IMR-90 (cell line): ENCODE data around the gene REPS2. TPM values are rescaled to one million over a fixed set of nuclear protein-coding genes. Genes with fewer than 3 reads are reported as not detected.

Experiments
- ATAC-seq: fragments of 200-7000 bp; cut with Tn5 transposase; 2 replicates; pipeline ENCODE4 v1.9.1; 2020; ENCODE audit warnings: low read depth, mild to moderate bottlenecking, moderate library complexity
- BruUV-seq: library from RNA; stranded (reverse); fragments of 400-500 nt; replicated peaks from 2 replicates; lab custom pipeline; 2021; lab: Mats Ljungman, UMichigan
- CTCF ChIA-PET: fragments of 300-600 bp; formaldehyde crosslinking; extraction: SDS; loops from one replicate; lab custom pipeline; 2021; ENCODE audit warnings: antibody characterized with exemption; lab: Yijun Ruan, JAX
- POLR2A ChIA-PET: fragments of 300-600 bp; sonication (Branson Sonifier 250); formaldehyde crosslinking; loops from one replicate; lab custom pipeline; 2022; ENCODE audit warnings: antibody characterized with exemption; ENCODE audit not compliant: unreplicated experiment; lab: Charles Lee
- DNase-seq: peaks from one replicate; pipeline ENCODE4 v3.0.0; 2013
- H2AFZ ChIP-seq: replicated peaks from 2 replicates; pipeline ENCODE3; 2013; ENCODE audit warnings: low read length, mild to moderate bottlenecking; ENCODE audit not compliant: poor library complexity
- H2AK5ac ChIP-seq: 2 replicates; pipeline ENCODE4 v1.6.1; 2013; ENCODE audit warnings: low read depth, low read length, inconsistent platforms
- H2AK9ac ChIP-seq: replicated peaks from 2 replicates; pipeline ENCODE3; 2013; ENCODE audit warnings: mild to moderate bottlenecking, low read depth, low read length, moderate library complexity; ENCODE audit not compliant: poor library complexity
- H2BK120ac ChIP-seq: 2 replicates; pipeline ENCODE4 v1.6.1; 2013; ENCODE audit warnings: low read depth, low read length, inconsistent platforms
- H2BK15ac ChIP-seq: 3 replicates; pipeline ENCODE4 v1.6.1; 2013; ENCODE audit warnings: low read depth, low read length, inconsistent platforms
- H2BK20ac ChIP-seq: 2 replicates; pipeline ENCODE4 v1.6.1; 2013; ENCODE audit warnings: low read depth, mild to moderate bottlenecking, inconsistent platforms, low read length, moderate library complexity
- H2BK5ac ChIP-seq: 2 replicates; pipeline ENCODE4 v1.6.1; 2013; ENCODE audit warnings: mild to moderate bottlenecking, low read depth, low read length, inconsistent platforms; ENCODE audit not compliant: poor library complexity, severe bottlenecking
- H3K14ac ChIP-seq: replicated peaks from 2 replicates; pipeline ENCODE4 v1.6.1; 2013; ENCODE audit warnings: low read depth, low read length, inconsistent platforms
- H3K18ac ChIP-seq: 2 replicates; pipeline ENCODE4 v1.6.1; 2013; ENCODE audit warnings: low read depth, low read length, control low read depth
- H3K23ac ChIP-seq: 2 replicates; pipeline ENCODE4 v1.6.1; 2013; ENCODE audit warnings: low read depth, low read length, inconsistent platforms
- H3K27ac ChIP-seq: 2 replicates; pipeline ENCODE4 v1.5.1; 2013; ENCODE audit warnings: mild to moderate bottlenecking, control low read depth, low read length; ENCODE audit not compliant: insufficient read depth
- H3K27me3 ChIP-seq: 2 replicates; pipeline ENCODE4 v1.6.1; 2013; ENCODE audit warnings: low read length; ENCODE audit not compliant: control insufficient read depth, insufficient read depth
- H3K36me3 ChIP-seq: 2 replicates; pipeline ENCODE4 v1.6.1; 2013; ENCODE audit warnings: low read length, mixed read lengths; ENCODE audit not compliant: control insufficient read depth, insufficient read depth
- H3K4ac ChIP-seq: 2 replicates; pipeline ENCODE4 v1.6.1; 2013; ENCODE audit warnings: low read depth, low read length, inconsistent platforms
- H3K4me1 ChIP-seq: 2 replicates; pipeline ENCODE4 v1.6.1; 2013; ENCODE audit warnings: low read length, mixed read lengths; ENCODE audit not compliant: control insufficient read depth, insufficient read depth
- H3K4me2 ChIP-seq: 2 replicates; pipeline ENCODE4 v1.6.1; 2013; ENCODE audit warnings: low read depth, mild to moderate bottlenecking, control low read depth, low read length, moderate library complexity
- H3K4me3 ChIP-seq: 2 replicates; pipeline ENCODE4 v1.5.1; 2013; ENCODE audit warnings: low read depth, mild to moderate bottlenecking, control low read depth, low read length, moderate library complexity; ENCODE audit not compliant: insufficient read depth
- H3K56ac ChIP-seq: 2 replicates; pipeline ENCODE4 v1.6.1; 2013; ENCODE audit warnings: low read length, inconsistent platforms; ENCODE audit not compliant: insufficient read depth; ENCODE audit errors: extremely low read depth
- H3K79me1 ChIP-seq, 2 experiments: 2 replicates each; pipeline ENCODE4 v1.6.1; 2013; ENCODE audit warnings: low read length in 2 of 2, inconsistent platforms in 1 of 2, low read depth in 1 of 2
- H3K9ac ChIP-seq: 2 replicates; pipeline ENCODE4 v1.6.1; 2013; ENCODE audit warnings: low read depth, low read length, control low read depth
- H3K9me1 ChIP-seq: 2 replicates; pipeline ENCODE4 v1.6.1; 2013; ENCODE audit warnings: low read length, inconsistent platforms; ENCODE audit not compliant: insufficient read depth
- H3K9me3 ChIP-seq: 2 replicates; pipeline ENCODE4 v1.6.1; 2013; ENCODE audit warnings: low read length; ENCODE audit not compliant: control insufficient read depth, insufficient read depth
- H4K20me1 ChIP-seq: 2 replicates; pipeline ENCODE4 v1.6.1; 2013; ENCODE audit warnings: low read length, inconsistent platforms; ENCODE audit not compliant: insufficient read depth
- H4K5ac ChIP-seq: 2 replicates; pipeline ENCODE4 v1.6.1; 2013; ENCODE audit warnings: mild to moderate bottlenecking, low read depth, low read length, control low read depth
- H4K8ac ChIP-seq, 2 experiments: 2 replicates each; pipeline ENCODE4 v1.6.1; 2013; ENCODE audit warnings: low read depth in 2 of 2, low read length in 2 of 2, control low read depth in 1 of 2, inconsistent platforms in 1 of 2
- H4K91ac ChIP-seq: 2 replicates; pipeline ENCODE4 v1.6.1; 2013; ENCODE audit warnings: low read depth, low read length, inconsistent platforms; ENCODE audit not compliant: insufficient read depth
- CHD1 ChIP-seq: IDR thresholded peaks from 2 replicates; pipeline ENCODE4 v1.6.1; 2012; ENCODE audit warnings: low read depth, low read length, improper control_type of control experiment
- CTCF ChIP-seq: conservative IDR thresholded peaks from 2 replicates; pipeline ENCODE4 v1.5.1; 2012; ENCODE audit warnings: mild to moderate bottlenecking, low read depth, low read length, improper control_type of control experiment
- ELK1 ChIP-seq: fragments of 150-350 bp; IDR thresholded peaks from 2 replicates; pipeline ENCODE4 v1.6.1; 2016; ENCODE audit warnings: low read depth, mild to moderate bottlenecking, low read length, moderate library complexity, borderline replicate concordance
- MAFK ChIP-seq: IDR thresholded peaks from 2 replicates; pipeline ENCODE4 v1.6.1; 2012; ENCODE audit warnings: low read depth, low read length, improper control_type of control experiment
- MXI1 ChIP-seq: IDR thresholded peaks from 2 replicates; pipeline ENCODE4 v1.6.1; 2012; ENCODE audit warnings: low read depth, mild to moderate bottlenecking, low read length, moderate library complexity, borderline replicate concordance
- NFE2L2 ChIP-seq: fragments of 150-350 bp; IDR thresholded peaks from 2 replicates; pipeline ENCODE4 v1.6.1; 2016; ENCODE audit warnings: low read depth, mild to moderate bottlenecking, low read length
- POLR2A ChIP-seq: IDR thresholded peaks from 2 replicates; pipeline ENCODE4 v1.6.1; 2012; ENCODE audit warnings: mild to moderate bottlenecking, low read depth, low read length
- RAD21 ChIP-seq: IDR thresholded peaks from 2 replicates; pipeline ENCODE4 v1.6.1; 2012; ENCODE audit warnings: low read length, improper control_type of control experiment
- SMC3 ChIP-seq: fragments of 150-350 bp; IDR thresholded peaks from 2 replicates; pipeline ENCODE4 v1.6.1; 2016; ENCODE audit warnings: low read depth, mild to moderate bottlenecking, antibody characterized with exemption, low read length, moderate library complexity
- USF2 ChIP-seq: fragments of 150-350 bp; IDR thresholded peaks from 2 replicates; pipeline ENCODE4 v1.6.1; 2017; ENCODE audit warnings: mild to moderate bottlenecking, antibody characterized with exemption, low read length, low read depth
- WGBS, 2 experiments: methylation state at CpG; one replicate each; pipeline versions ENCODE4 v1.1.5 to v1.1.7; 2013; ENCODE audit warnings: missing lambda C conversion rate in 2 of 2; ENCODE audit not compliant: insufficient read length in 1 of 2; ENCODE audit errors: extremely low coverage in 2 of 2; 5-methylcytosine and 5-hydroxymethylcytosine counted together
- dilution Hi-C: fragments of 300-500 bp; cut with HindIII; formaldehyde crosslinking; loops from one replicate; pipeline ENCODE4 v1.14.3; 2018; ENCODE audit warnings: low sequenced_read_pairs; ENCODE audit not compliant: unreplicated experiment
- in situ Hi-C: fragments of 300-500 bp; cut with MboI; formaldehyde crosslinking; loops from 3 replicates; pipeline ENCODE4 v1.14.3; 2019; ENCODE audit warnings: low sequenced_read_pairs, inconsistent platforms, mixed read lengths
- intact Hi-C: fragments of 100-400 bp; cut with micrococcal nuclease; formaldehyde crosslinking; loops from 2 replicates; pipeline ENCODE4 v1.10.0; 2022
- polyA plus RNA-seq, 3 experiments: library from polyadenylated mRNA; depleted of rRNA; stranded (reverse); fragments of >200 nt; gene quantifications; 2 replicates each; pipeline ENCODE4 v1.2.3, GENCODE V29; 2012; ENCODE audit warnings: low replicate concordance in 1 of 3
- total RNA-seq: library from RNA; depleted of rRNA; stranded (reverse); fragments of >200 nt; gene quantifications from 2 replicates; pipeline ENCODE4 v1.2.3, GENCODE V29; 2012

REPS2 gene
- total and polyA plus RNA-seq, 2 of the 4 experiments (the other 2 are of a cell fraction) = 0.02 to 0.18 TPM

- H3K9ac ChIP-seq = no peak overlapping the region
- BruUV-seq = no TSS peak
- no peaks in the 10 kb centered on the region for H3K9me1 ChIP-seq
- H3K56ac ChIP-seq = no peak overlapping the region
- H4K8ac ChIP-seq = no peak overlapping the region
- no peak overlapping the region for H2AFZ ChIP-seq
- H3K79me1 ChIP-seq = no peaks in the 10 kb centered on the region
- no peaks in the 10 kb centered on the region for H3K4me1 ChIP-seq
- H3K4ac ChIP-seq = no peak overlapping the region
- H3K36me3 ChIP-seq = no peaks in the 10 kb centered on the region
- no CpG with 5 or more reads among the region's 1 CpG for WGBS, 2 experiments
- ChIA-PET CTCF (no interaction called here), POLR2A (no interaction called here)
- TF ChIP-seq ELK1 (no peak), MAFK (no peak), NFE2L2 (no peak), MXI1 (no peak), SMC3 (no peak), CHD1 (no peak), USF2 (no peak), POLR2A (no peak), CTCF (no peak), RAD21 (no peak)
- no peak overlapping the region for H3K27ac ChIP-seq
- intact Hi-C loops (no loop called here), dilution Hi-C loops (no loop called here), in situ Hi-C loops (no loop called here)
- H2BK20ac ChIP-seq = no peak overlapping the region
- no peak overlapping the region for H4K5ac ChIP-seq
- peaks cover 5% of the 10 kb centered on the region for H3K27me3 ChIP-seq
- no peak overlapping the region for H3K4me2 ChIP-seq
- H2BK120ac ChIP-seq = no peak overlapping the region
- H4K20me1 ChIP-seq = no peaks in the 10 kb centered on the region
- DNase-seq (no peak), ATAC-seq (no peak)
- H2BK15ac ChIP-seq = no peak overlapping the region
- no peak overlapping the region for H3K4me3 ChIP-seq
- no peak overlapping the region for H3K23ac ChIP-seq
- no peaks in the 10 kb centered on the region for H3K9me3 ChIP-seq
- no peak overlapping the region for H2AK9ac ChIP-seq
- no peak overlapping the region for H2AK5ac ChIP-seq
- H3K14ac ChIP-seq = no peak overlapping the region
- no peak overlapping the region for H3K18ac ChIP-seq
- no peak overlapping the region for H2BK5ac ChIP-seq
- no peak overlapping the region for H4K91ac ChIP-seq
Measured at GRCh38 chrX:16979226-16979625, 32.8 kb downstream of the REPS2 start.
